ENCODE measurements around the gene PTK6.
A peak's percentile ranks its signal among the peaks of the same experiment; 100 is the strongest.

Gene PTK6

GRCh38 chr20:63542696-63543095 is 5.5 kb upstream of the PTK6 start:
- no peak for DNase-seq

- DNase-seq, result no peak
Observed at GRCh38 chr20:63542031-63542559, 4.9 kb upstream of the PTK6 start.

GRCh38 chr20:63541371-63541770 is 4.2 kb upstream of the PTK6 start:
- no peak for DNase-seq

- peak; percentile 16 for DNase-seq
Observed at GRCh38 chr20:63540417-63541186, 3.4 kb upstream of the PTK6 start.

GRCh38 chr20:63539441-63540370 is 2.5 kb upstream of the PTK6 start:
- DNase-seq, result no peak

- no peak for DNase-seq
Observed at GRCh38 chr20:63539092-63539430, 1.9 kb upstream of the PTK6 start.

GRCh38 chr20:63538204-63539091 is 1.3 kb upstream of the PTK6 start:
- DNase-seq, result no peak

- peak; percentile 46 for DNase-seq
Observed at GRCh38 chr20:63537525-63538203, 488 bp upstream of the PTK6 start.

- DNase-seq, result no peak
Observed at GRCh38 chr20:63536241-63536977, 767 bp downstream of the PTK6 start.

- no peak for DNase-seq
Observed at GRCh38 chr20:63534831-63535651, 2.1 kb downstream of the PTK6 start.

GRCh38 chr20:63534427-63534830 is 2.7 kb downstream of the PTK6 start:
- DNase-seq, result no peak

GRCh38 chr20:63533871-63534393 is 3.2 kb downstream of the PTK6 start:
- DNase-seq, result no peak

GRCh38 chr20:63533388-63533787 is 3.8 kb downstream of the PTK6 start:
- DNase-seq, result no peak

- DNase-seq, result no peak
Observed at GRCh38 chr20:63532449-63532971, 4.7 kb downstream of the PTK6 start.

GRCh38 chr20:63531686-63532448 is 5.3 kb downstream of the PTK6 start:
- DNase-seq, result no peak

GRCh38 chr20:63530788-63531160 is 6.4 kb downstream of the PTK6 start:
- DNase-seq, result no peak

GRCh38 chr20:63529861-63530787 is 7.1 kb downstream of the PTK6 start:
- DNase-seq, result no peak

All from NCI-H1092 treated with DMSO at 0.1 percent for 48 hours (cell line).